Caco-2 (cell line): ENCODE results near the gene ADD1. TPM values are rescaled to one million over a fixed set of nuclear protein-coding genes. Genes with fewer than 3 reads are reported as not detected.

ENCODE experiments used
- BruUV-seq: library from RNA; stranded (reverse); fragments of 400-500 nt; replicated peaks from 2 replicates; lab custom pipeline; 2021; lab: Mats Ljungman, UMichigan
- CTCF ChIA-PET: fragments of 300-600 bp; sonication (Branson Sonifier 250); formaldehyde crosslinking; loops from one replicate; lab custom pipeline; 2022; ENCODE audit warnings: antibody characterized with exemption; lab: Charles Lee
- POLR2A ChIA-PET: fragments of 300-600 bp; sonication (Branson Sonifier 250); formaldehyde crosslinking; loops from one replicate; lab custom pipeline; 2022; ENCODE audit warnings: antibody characterized with exemption; lab: Charles Lee
- DNase-seq, 2 experiments: peaks; one replicate each; pipeline versions ENCODE4 v3.0.0 to v3.0.0-alpha.2; 2020 to 2022
- H3K27me3 ChIP-seq: replicated peaks from 2 replicates; pipeline ENCODE4 v1.6.0; 2011; ENCODE audit warnings: low read length; ENCODE audit not compliant: control insufficient read depth, insufficient read depth
- H3K36me3 ChIP-seq: 2 replicates; pipeline ENCODE4 v1.5.1; 2011; ENCODE audit warnings: low read length; ENCODE audit not compliant: control insufficient read depth, insufficient read depth
- H3K4me1 ChIP-seq: fragments of 250-450 bp; sonication (Bioruptor Pico); 2 replicates; pipeline ENCODE4 v1.5.1; 2020; ENCODE audit warnings: mild to moderate bottlenecking
- H3K4me3 ChIP-seq: 2 replicates; pipeline ENCODE4 v1.5.1; 2011; ENCODE audit warnings: low read depth, mild to moderate bottlenecking, control low read depth, low read length
- H3K9me3 ChIP-seq: fragments of 250-450 bp; sonication (Bioruptor Pico); 2 replicates; pipeline ENCODE4 v1.5.1; 2020; ENCODE audit warnings: mild to moderate bottlenecking, moderate library complexity
- H3K27ac Mint-ChIP-seq: one replicate; pipeline ENCODE4 v1.8.0; 2022; ENCODE audit warnings: mixed read lengths; ENCODE audit not compliant: unreplicated experiment
- H3K27me3 Mint-ChIP-seq: one replicate; pipeline ENCODE4 v1.8.0; 2022; ENCODE audit warnings: mixed read lengths; ENCODE audit not compliant: insufficient read depth, unreplicated experiment
- H3K36me3 Mint-ChIP-seq: one replicate; pipeline ENCODE4 v1.8.0; 2022; ENCODE audit warnings: mild to moderate bottlenecking, mixed read lengths; ENCODE audit not compliant: insufficient read depth, unreplicated experiment
- H3K4me1 Mint-ChIP-seq: one replicate; pipeline ENCODE4 v1.8.0; 2022; ENCODE audit warnings: low read depth, mixed read lengths; ENCODE audit not compliant: unreplicated experiment
- H3K4me3 Mint-ChIP-seq: one replicate; pipeline ENCODE4 v1.8.0; 2022; ENCODE audit warnings: mild to moderate bottlenecking, moderate library complexity, mixed read lengths; ENCODE audit not compliant: unreplicated experiment
- H3K9me3 Mint-ChIP-seq: one replicate; pipeline ENCODE4 v1.8.0; 2022; ENCODE audit warnings: mixed read lengths; ENCODE audit not compliant: unreplicated experiment
- CTCF ChIP-seq, 2 experiments: fragments of 200-600 bp in 1 of 2; IDR thresholded peaks; 1 replicate in 1 of 2; 2 replicates in 1 of 2; pipeline versions ENCODE4 v1.5.1 to v1.8.0; 2011 to 2022; ENCODE audit warnings: antibody characterized with exemption in 1 of 2, control low read depth in 1 of 2, inconsistent platforms in 1 of 2, low read depth in 1 of 2, low read length in 1 of 2, mild to moderate bottlenecking in 1 of 2, moderate library complexity in 1 of 2; ENCODE audit not compliant: insufficient read depth in 1 of 2, severe bottlenecking in 1 of 2, unreplicated experiment in 1 of 2
- intact Hi-C: fragments of 100-400 bp; cut with micrococcal nuclease; formaldehyde crosslinking; loops from one replicate; pipeline ENCODE4 v1.10.0; 2022; ENCODE audit not compliant: unreplicated experiment
- total RNA-seq: library from RNA; stranded (reverse); gene quantifications from 2 replicates; pipeline ENCODE4 v1.2.3, GENCODE V29; 2022

The ADD1 gene
- total RNA-seq, 1 experiment from 2014 or later = 242 TPM

GRCh38 chr4:2865196-2865780 lies 21.6 kb downstream of the ADD1 start:
- DNase-seq = no peak
- H3K27me3 ChIP-seq = no peaks in the 10 kb centered on the region
- H3K4me3 ChIP-seq = no peak overlapping the region
- ChIA-PET CTCF (no interaction called here), POLR2A (no interaction called here)
- Mint-ChIP-seq H3K27ac (no peak overlapping the region), H3K4me3 (no peak overlapping the region), H3K4me1 (peaks cover 72% of the 10 kb centered on the region), H3K27me3 (no peaks in the 10 kb centered on the region), H3K36me3 (no peaks in the 10 kb centered on the region), H3K9me3 (no peaks in the 10 kb centered on the region)
- no peaks in the 10 kb centered on the region for H3K36me3 ChIP-seq
- BruUV-seq = no TSS peak
- intact Hi-C loops = no loop called here
- no peaks in the 10 kb centered on the region for H3K9me3 ChIP-seq
- peaks cover 92% of the 10 kb centered on the region for H3K4me1 ChIP-seq
- no peak for TF ChIP-seq CTCF (IDR thresholded peaks at IDR 0.05; ENCODE audit: insufficient read depth in 1 of 2, low read depth in 1 of 2, low read length in 1 of 2, severe bottlenecking in 1 of 2, unreplicated experiment in 1 of 2)

- no peak for TF ChIP-seq CTCF (IDR thresholded peaks at IDR 0.05; ENCODE audit: insufficient read depth in 1 of 2, low read depth in 1 of 2, low read length in 1 of 2, severe bottlenecking in 1 of 2, unreplicated experiment in 1 of 2)
- BruUV-seq = no TSS peak
- ChIA-PET POLR2A (no interaction called here), CTCF (no interaction called here)
- Mint-ChIP-seq H3K9me3 (no peaks in the 10 kb centered on the region), H3K27me3 (no peaks in the 10 kb centered on the region), H3K27ac (peak overlapping the region; percentile 71), H3K4me3 (no peak overlapping the region), H3K36me3 (no peaks in the 10 kb centered on the region), H3K4me1 (peaks cover 63% of the 10 kb centered on the region)
- Histone ChIP-seq H3K4me3 (no peak overlapping the region), H3K27me3 (no peaks in the 10 kb centered on the region), H3K36me3 (no peaks in the 10 kb centered on the region), H3K4me1 (peaks cover 85% of the 10 kb centered on the region), H3K9me3 (no peaks in the 10 kb centered on the region)
- DNase-seq = no peak
- intact Hi-C loops = no loop called here
Observed at GRCh38 chr4:2866160-2866861, 22.7 kb downstream of the ADD1 start.

GRCh38 chr4:2866891-2867290 lies 23.2 kb downstream of the ADD1 start:
- no peak for TF ChIP-seq CTCF (IDR thresholded peaks at IDR 0.05; ENCODE audit: insufficient read depth in 1 of 2, low read depth in 1 of 2, low read length in 1 of 2, severe bottlenecking in 1 of 2, unreplicated experiment in 1 of 2)
- H3K4me3 ChIP-seq = no peak overlapping the region
- Mint-ChIP-seq H3K36me3 (no peaks in the 10 kb centered on the region), H3K4me1 (peaks cover 57% of the 10 kb centered on the region), H3K27ac (peak overlapping the region; percentile 71), H3K4me3 (no peak overlapping the region), H3K27me3 (no peaks in the 10 kb centered on the region), H3K9me3 (no peaks in the 10 kb centered on the region)
- CTCF ChIA-PET = no interaction called here
- intact Hi-C loops = no loop called here
- DNase-seq = no peak
- peaks cover 79% of the 10 kb centered on the region for H3K4me1 ChIP-seq
- BruUV-seq = no TSS peak
- POLR2A ChIA-PET = no interaction called here
- H3K36me3 ChIP-seq = no peaks in the 10 kb centered on the region
- no peaks in the 10 kb centered on the region for H3K9me3 ChIP-seq
- no peaks in the 10 kb centered on the region for H3K27me3 ChIP-seq
